KBM-7 (cell line): ENCODE measurements around the gene TTF1.

Source experiments
- DNase-seq: peaks from one replicate; pipeline ENCODE4 v3.0.0-alpha.2; 2015
- in situ Hi-C: fragments of 300-500 bp; cut with MboI; formaldehyde crosslinking; loops from 2 replicates; pipeline ENCODE4 v1.14.3; 2020; ENCODE audit warnings: low sequenced_read_pairs, low pct_unique_long_range_greater_than_20kb, mixed read lengths

TTF1 gene

GRCh38 chr9:132327537-132327936 is 79.1 kb downstream of the TTF1 start:
- in situ Hi-C loops = no loop called here
- DNase-seq = no peak
